Measurements from ENCODE around the gene KIF7.

DNA sequence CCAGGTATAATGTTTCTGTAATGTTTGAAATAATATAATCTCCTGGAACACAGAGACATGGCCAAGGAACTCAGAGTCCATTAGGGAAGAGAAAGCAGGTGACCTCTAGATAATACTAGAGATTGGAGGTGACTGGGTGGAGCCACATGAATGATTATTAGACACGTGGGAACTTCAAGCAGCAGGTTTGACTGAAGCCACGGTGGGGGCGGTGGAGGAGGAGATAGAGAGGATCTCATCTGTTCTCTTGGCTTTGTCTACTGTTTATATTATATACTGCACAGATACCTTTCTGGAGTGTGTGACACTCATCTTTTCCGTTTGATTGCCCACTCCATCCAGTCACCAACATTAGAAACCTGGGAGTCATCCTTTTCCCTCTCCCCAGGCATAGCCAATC, 33.7 kb downstream of the KIF7 start:
- TF ChIP-seq, protein P1, sequence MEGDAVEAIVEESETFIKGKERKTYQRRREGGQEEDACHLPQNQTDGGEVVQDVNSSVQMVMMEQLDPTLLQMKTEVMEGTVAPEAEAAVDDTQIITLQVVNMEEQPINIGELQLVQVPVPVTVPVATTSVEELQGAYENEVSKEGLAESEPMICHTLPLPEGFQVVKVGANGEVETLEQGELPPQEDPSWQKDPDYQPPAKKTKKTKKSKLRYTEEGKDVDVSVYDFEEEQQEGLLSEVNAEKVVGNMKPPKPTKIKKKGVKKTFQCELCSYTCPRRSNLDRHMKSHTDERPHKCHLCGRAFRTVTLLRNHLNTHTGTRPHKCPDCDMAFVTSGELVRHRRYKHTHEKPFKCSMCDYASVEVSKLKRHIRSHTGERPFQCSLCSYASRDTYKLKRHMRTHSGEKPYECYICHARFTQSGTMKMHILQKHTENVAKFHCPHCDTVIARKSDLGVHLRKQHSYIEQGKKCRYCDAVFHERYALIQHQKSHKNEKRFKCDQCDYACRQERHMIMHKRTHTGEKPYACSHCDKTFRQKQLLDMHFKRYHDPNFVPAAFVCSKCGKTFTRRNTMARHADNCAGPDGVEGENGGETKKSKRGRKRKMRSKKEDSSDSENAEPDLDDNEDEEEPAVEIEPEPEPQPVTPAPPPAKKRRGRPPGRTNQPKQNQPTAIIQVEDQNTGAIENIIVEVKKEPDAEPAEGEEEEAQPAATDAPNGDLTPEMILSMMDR (IDR thresholded peaks at IDR 0.05) = no peak
- TF ChIP-seq POLR2AphosphoS5 (IDR thresholded peaks at IDR 0.05) (no peak), EP300 (IDR thresholded peaks at IDR 0.05) (no peak), POLR2A (IDR thresholded peaks at IDR 0.05) (no peak)
